ENCODE measurements around the gene CTDSP2.
"Not testable (repeated sequence)": the region's sequence is repeated elsewhere in the genome, so short reads cannot be mapped to it uniquely, and the experiment has no call there.

The CTDSP2 gene

DNA sequence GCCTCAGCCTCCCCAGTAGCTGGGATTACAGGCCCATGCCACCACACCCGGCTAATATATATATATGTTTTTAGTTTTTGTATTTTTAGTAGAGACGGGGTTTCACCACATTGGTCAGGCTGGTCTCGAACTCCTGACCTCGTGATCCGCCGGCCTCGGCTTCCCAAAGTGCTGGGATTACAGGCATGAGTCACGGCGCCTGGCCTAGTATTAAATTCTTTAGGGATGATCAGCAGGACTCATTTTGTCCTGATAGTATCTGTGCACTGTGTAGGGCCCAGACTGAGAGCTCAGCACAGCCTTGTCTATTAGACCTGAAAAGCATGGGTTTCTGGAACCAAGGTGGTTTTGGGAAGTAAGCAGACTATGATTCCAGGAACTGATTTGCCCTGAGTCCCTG is 34.5 kb upstream of the CTDSP2 start:
- not testable (repeated sequence) for H3K27me3 ChIP-seq (replicated peaks; ENCODE audit: control insufficient read depth, insufficient read depth, low read length, poor library complexity, severe bottlenecking); H3K36me3 ChIP-seq (ENCODE audit: control insufficient read depth, insufficient read depth, low read length); DNase-seq; H3K27ac ChIP-seq (ENCODE audit: insufficient read depth, low read length, poor library complexity, severe bottlenecking); H3K9me3 ChIP-seq (ENCODE audit: control insufficient read depth, low read length); H3K4me1 ChIP-seq (ENCODE audit: control insufficient read depth, insufficient read depth, low read length, poor library complexity, severe bottlenecking); H3K4me3 ChIP-seq (ENCODE audit: insufficient read depth, low read depth, low read length, poor library complexity, severe bottlenecking)

DNA sequence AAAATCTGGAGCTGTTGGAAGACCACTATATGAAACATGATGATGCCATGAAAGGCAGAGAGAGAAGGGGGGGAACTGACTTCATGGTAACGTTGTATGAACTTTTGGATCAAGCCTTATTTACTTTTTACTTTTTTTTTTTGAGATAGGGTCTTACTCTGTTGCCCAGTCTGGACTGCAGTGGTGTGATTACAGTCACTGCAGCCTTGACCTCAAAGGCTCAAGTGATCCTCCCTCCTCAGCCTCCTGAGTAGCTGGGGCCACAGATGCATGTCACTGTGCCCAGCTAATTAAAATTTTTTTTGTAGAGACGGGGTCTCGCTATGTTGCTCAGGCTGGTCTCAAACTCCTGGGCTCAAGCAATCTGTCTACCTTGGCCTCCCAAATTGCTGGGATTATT is 31.3 kb upstream of the CTDSP2 start:
- Histone ChIP-seq H3K4me1 (ENCODE audit: control insufficient read depth, insufficient read depth, low read length, poor library complexity, severe bottlenecking) (no peaks in the 10 kb centered on the region), H3K9me3 (ENCODE audit: control insufficient read depth, low read length) (no peaks in the 10 kb centered on the region), H3K4me3 (ENCODE audit: insufficient read depth, low read depth, low read length, poor library complexity, severe bottlenecking) (no peak overlapping the region), H3K36me3 (ENCODE audit: control insufficient read depth, insufficient read depth, low read length) (no peaks in the 10 kb centered on the region), H3K27ac (ENCODE audit: insufficient read depth, low read length, poor library complexity, severe bottlenecking) (no peak overlapping the region), H3K27me3 (replicated peaks; ENCODE audit: control insufficient read depth, insufficient read depth, low read length, poor library complexity, severe bottlenecking) (no peaks in the 10 kb centered on the region)
- DNase-seq, result no peak

DNA sequence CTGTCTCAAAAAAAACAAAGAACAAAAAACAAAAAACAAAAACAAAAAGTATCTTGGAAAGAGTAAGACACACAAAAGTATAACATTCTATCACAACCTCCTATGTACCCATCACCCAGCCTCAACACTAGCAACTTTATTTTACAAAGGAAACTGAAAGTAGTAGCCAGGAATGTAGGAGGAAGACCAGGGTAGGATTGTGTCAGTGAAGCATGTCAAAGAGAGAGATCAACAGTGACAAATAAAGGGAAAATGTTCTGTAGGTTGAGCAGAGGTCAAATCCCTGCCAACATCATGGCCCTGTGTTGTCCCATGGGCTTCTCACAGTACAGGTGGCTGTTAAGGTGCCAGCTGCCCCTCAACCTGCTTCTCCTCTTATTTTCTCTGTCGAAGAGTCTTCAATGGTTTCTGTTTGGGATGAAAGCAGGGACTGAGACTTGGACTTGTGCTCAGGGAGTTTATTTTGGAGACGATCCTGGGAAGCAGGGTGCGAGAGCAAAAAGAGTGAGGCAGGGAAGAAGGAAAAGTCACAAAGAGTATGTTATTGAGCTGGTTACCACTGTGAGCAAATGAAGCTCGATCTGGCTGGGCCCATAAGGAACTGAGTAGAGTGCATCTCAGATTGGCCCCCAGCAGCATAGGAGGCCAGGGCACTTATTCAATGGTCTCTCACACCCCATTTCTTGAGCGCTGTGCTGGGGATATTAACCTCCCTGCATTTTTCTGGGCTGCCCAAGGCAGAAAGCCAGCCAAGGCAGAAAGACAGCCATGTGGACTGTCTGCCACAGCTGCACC is 29.4 kb upstream of the CTDSP2 start:
- DNase-seq, result no peak
- no peak overlapping the region for H3K27ac ChIP-seq (ENCODE audit: insufficient read depth, low read length, poor library complexity, severe bottlenecking)
- no peaks in the 10 kb centered on the region for H3K4me1 ChIP-seq (ENCODE audit: control insufficient read depth, insufficient read depth, low read length, poor library complexity, severe bottlenecking)
- H3K36me3 ChIP-seq (ENCODE audit: control insufficient read depth, insufficient read depth, low read length), result no peaks in the 10 kb centered on the region
- H3K4me3 ChIP-seq (ENCODE audit: insufficient read depth, low read depth, low read length, poor library complexity, severe bottlenecking), result no peak overlapping the region
- no peaks in the 10 kb centered on the region for H3K9me3 ChIP-seq (ENCODE audit: control insufficient read depth, low read length)
- no peaks in the 10 kb centered on the region for H3K27me3 ChIP-seq (replicated peaks; ENCODE audit: control insufficient read depth, insufficient read depth, low read length, poor library complexity, severe bottlenecking)

DNA sequence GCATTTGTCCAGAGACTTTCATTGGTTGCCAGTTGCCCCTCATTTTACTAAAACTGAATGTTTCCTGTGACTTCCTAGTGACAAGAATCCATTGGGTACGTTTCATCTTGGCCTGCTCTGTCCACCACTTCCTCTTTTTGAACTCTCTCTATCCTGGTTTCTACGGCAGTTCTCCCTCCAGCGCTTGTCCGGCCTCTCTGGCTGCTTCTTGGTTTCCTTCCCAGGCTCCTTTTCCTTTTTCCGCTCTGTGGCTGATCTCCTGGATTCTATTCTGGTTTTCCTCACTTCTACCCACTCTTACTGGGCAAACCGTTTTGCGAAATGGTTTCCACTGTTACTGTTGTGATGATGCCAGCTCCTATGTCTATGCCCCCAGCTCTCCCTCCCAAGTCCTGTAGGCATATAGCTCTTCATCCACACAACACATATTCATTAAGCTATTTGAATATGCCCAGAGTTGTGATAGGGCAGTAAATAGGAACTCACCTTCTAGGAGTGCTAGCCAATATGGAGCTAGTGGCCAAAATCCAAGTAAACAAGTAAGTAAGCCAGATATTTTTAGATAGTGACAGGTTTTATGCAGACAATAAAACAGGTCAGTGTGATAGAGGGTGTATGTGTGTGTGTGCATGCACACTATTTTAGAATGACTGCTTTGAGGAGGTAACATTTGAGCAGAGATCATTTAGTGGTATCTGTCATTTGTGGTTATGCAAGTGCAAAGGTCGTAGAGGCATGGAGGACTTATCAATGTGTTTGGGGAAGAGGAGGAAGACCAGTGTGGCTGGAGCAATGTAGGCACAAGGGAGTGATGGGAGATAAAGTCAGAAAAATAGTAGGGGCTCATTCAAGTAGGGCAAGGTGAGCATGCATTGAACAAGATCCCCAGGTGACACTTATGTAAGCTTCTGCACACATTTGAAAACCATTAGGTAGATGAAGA is 27.9 kb upstream of the CTDSP2 start:
- no peak for DNase-seq
- Histone ChIP-seq H3K27ac (ENCODE audit: insufficient read depth, low read length, poor library complexity, severe bottlenecking) (no peak overlapping the region), H3K9me3 (ENCODE audit: control insufficient read depth, low read length) (no peaks in the 10 kb centered on the region), H3K4me3 (ENCODE audit: insufficient read depth, low read depth, low read length, poor library complexity, severe bottlenecking) (no peak overlapping the region), H3K4me1 (ENCODE audit: control insufficient read depth, insufficient read depth, low read length, poor library complexity, severe bottlenecking) (no peaks in the 10 kb centered on the region), H3K36me3 (ENCODE audit: control insufficient read depth, insufficient read depth, low read length) (no peaks in the 10 kb centered on the region), H3K27me3 (replicated peaks; ENCODE audit: control insufficient read depth, insufficient read depth, low read length, poor library complexity, severe bottlenecking) (no peaks in the 10 kb centered on the region)

DNA sequence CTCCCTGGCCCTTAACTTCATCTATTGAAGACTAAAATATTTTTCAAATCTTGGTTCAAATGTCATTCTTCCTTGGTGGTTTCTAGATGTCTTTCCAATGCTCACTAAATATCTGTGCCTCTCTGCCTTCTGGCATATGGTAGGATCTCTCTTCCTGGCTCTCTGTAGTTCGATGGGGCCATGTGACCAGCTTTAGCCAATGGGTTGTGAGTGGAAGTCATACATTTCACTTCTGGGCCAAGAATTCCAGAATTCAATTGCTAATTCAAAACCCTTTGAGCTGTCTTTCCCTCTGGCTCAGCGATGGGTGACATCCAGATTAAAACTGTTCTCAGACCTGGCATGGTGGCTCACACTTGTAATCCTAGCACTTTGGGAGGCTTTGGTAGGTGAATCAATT is 25.8 kb upstream of the CTDSP2 start:
- Histone ChIP-seq H3K4me1 (ENCODE audit: control insufficient read depth, insufficient read depth, low read length, poor library complexity, severe bottlenecking) (no peaks in the 10 kb centered on the region), H3K27me3 (replicated peaks; ENCODE audit: control insufficient read depth, insufficient read depth, low read length, poor library complexity, severe bottlenecking) (no peaks in the 10 kb centered on the region), H3K27ac (ENCODE audit: insufficient read depth, low read length, poor library complexity, severe bottlenecking) (no peak overlapping the region), H3K36me3 (ENCODE audit: control insufficient read depth, insufficient read depth, low read length) (no peaks in the 10 kb centered on the region), H3K4me3 (ENCODE audit: insufficient read depth, low read depth, low read length, poor library complexity, severe bottlenecking) (no peak overlapping the region), H3K9me3 (ENCODE audit: control insufficient read depth, low read length) (no peaks in the 10 kb centered on the region)
- no peak for DNase-seq

DNA sequence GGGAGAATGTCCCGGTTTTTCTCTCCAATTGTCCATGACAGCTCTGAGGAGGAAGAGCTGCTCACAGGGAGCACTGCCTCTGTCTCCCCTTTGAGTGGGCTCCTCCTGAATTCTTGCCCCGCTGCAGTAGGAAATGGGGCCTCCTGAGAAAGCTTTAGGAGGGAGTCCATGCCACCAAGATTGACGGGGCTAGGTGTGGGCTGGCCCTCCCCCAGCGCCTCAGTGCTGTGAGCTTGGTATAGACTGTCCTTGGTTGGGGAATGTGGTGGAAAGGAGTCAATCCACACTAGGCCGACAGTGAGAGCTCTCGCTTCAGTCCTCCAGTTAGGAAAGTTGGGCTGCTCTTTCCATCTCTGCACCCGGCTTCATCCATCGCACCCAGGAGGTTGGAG is 23.4 kb upstream of the CTDSP2 start:
- no peaks in the 10 kb centered on the region for H3K36me3 ChIP-seq (ENCODE audit: control insufficient read depth, insufficient read depth, low read length)
- H3K27me3 ChIP-seq (replicated peaks; ENCODE audit: control insufficient read depth, insufficient read depth, low read length, poor library complexity, severe bottlenecking), result peaks cover 3% of the 10 kb centered on the region
- no peak overlapping the region for H3K27ac ChIP-seq (ENCODE audit: insufficient read depth, low read length, poor library complexity, severe bottlenecking)
- H3K9me3 ChIP-seq (ENCODE audit: control insufficient read depth, low read length), result no peaks in the 10 kb centered on the region
- H3K4me1 ChIP-seq (ENCODE audit: control insufficient read depth, insufficient read depth, low read length, poor library complexity, severe bottlenecking), result no peaks in the 10 kb centered on the region
- DNase-seq, result no peak
- no peak overlapping the region for H3K4me3 ChIP-seq (ENCODE audit: insufficient read depth, low read depth, low read length, poor library complexity, severe bottlenecking)

DNA sequence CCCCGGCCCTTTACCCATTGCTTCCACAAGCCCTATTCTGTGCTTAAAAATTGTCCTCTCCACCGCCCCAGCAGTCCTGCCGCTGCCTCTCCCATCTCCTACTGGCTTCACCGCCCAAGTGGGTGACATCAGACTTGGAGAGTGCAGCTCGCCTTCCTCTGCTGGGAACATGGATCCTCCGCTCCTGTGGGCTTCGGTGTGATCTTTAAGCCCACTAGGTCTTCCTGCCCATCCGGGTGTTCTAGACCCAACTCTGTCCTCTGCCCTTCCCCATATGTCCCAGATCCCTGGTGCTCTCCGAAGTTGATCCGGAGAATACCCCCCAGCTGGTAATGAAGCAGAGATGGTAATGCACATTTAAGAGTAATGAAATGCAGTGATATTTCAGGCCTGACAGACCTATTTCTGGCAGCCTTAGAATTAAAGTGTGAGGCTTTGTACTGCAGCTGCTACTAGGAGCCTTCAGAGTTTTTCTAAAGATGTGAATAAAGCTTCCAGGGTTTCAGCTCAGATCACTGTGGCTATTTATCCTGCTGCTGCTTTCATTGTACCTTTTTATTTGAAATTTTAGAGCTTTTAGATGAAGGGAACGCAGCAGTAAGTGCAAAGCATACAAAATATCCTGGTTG is 22.9 kb upstream of the CTDSP2 start:
- Histone ChIP-seq H3K27ac (ENCODE audit: insufficient read depth, low read length, poor library complexity, severe bottlenecking) (no peak overlapping the region), H3K36me3 (ENCODE audit: control insufficient read depth, insufficient read depth, low read length) (no peaks in the 10 kb centered on the region), H3K4me1 (ENCODE audit: control insufficient read depth, insufficient read depth, low read length, poor library complexity, severe bottlenecking) (no peaks in the 10 kb centered on the region), H3K27me3 (replicated peaks; ENCODE audit: control insufficient read depth, insufficient read depth, low read length, poor library complexity, severe bottlenecking) (peaks cover 3% of the 10 kb centered on the region), H3K9me3 (ENCODE audit: control insufficient read depth, low read length) (no peaks in the 10 kb centered on the region), H3K4me3 (ENCODE audit: insufficient read depth, low read depth, low read length, poor library complexity, severe bottlenecking) (no peak overlapping the region)
- no peak for DNase-seq

DNA sequence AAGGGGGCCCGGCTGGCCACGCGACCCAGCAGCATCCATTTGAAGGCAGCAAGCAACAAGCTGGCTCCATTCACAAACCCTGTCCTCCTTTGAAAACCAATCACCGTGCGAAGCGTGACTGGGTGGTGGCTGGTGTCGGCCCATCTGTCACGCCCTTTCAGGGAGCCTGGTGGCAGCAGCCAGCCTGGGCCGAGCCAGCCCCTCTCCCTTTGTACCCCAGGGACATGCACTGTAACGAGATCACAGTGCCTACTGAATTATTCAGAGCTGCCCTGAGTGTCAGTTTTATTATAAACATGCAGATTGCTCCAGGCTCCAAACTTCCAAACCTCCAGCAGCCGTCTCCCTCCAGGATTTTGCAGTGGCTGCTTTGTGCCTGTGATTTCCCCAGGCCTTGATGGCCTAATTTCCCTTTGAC is 22.3 kb upstream of the CTDSP2 start:
- no peak for DNase-seq
- Histone ChIP-seq H3K27ac (ENCODE audit: insufficient read depth, low read length, poor library complexity, severe bottlenecking) (no peak overlapping the region), H3K4me3 (ENCODE audit: insufficient read depth, low read depth, low read length, poor library complexity, severe bottlenecking) (no peak overlapping the region), H3K27me3 (replicated peaks; ENCODE audit: control insufficient read depth, insufficient read depth, low read length, poor library complexity, severe bottlenecking) (peaks cover 3% of the 10 kb centered on the region), H3K4me1 (ENCODE audit: control insufficient read depth, insufficient read depth, low read length, poor library complexity, severe bottlenecking) (no peaks in the 10 kb centered on the region), H3K36me3 (ENCODE audit: control insufficient read depth, insufficient read depth, low read length) (no peaks in the 10 kb centered on the region), H3K9me3 (ENCODE audit: control insufficient read depth, low read length) (no peaks in the 10 kb centered on the region)

DNA sequence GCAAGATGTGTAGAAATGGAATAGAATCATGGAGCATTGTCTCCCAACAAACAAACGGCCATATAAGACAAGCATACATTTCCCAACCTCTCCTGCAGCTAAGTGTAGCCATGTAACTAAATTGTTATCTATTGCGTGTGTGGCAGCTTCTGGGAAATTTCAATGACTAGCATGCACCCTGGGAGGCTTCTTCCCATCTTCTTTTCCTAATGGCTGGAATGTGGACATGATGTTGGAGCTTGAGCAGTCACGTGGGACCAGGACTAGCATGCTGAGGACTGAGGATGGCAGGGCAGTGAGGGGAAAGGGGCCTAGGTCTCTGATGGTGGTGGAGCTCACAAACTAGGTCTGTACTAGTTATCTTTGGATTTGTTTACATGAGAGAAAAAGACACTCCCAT is 21.7 kb upstream of the CTDSP2 start:
- DNase-seq, result no peak
- Histone ChIP-seq H3K4me3 (ENCODE audit: insufficient read depth, low read depth, low read length, poor library complexity, severe bottlenecking) (no peak overlapping the region), H3K9me3 (ENCODE audit: control insufficient read depth, low read length) (no peaks in the 10 kb centered on the region), H3K27ac (ENCODE audit: insufficient read depth, low read length, poor library complexity, severe bottlenecking) (no peak overlapping the region), H3K27me3 (replicated peaks; ENCODE audit: control insufficient read depth, insufficient read depth, low read length, poor library complexity, severe bottlenecking) (peaks cover 3% of the 10 kb centered on the region), H3K36me3 (ENCODE audit: control insufficient read depth, insufficient read depth, low read length) (no peaks in the 10 kb centered on the region), H3K4me1 (ENCODE audit: control insufficient read depth, insufficient read depth, low read length, poor library complexity, severe bottlenecking) (no peaks in the 10 kb centered on the region)
